ENCODE results near the gene C19orf25. TPM values are rescaled to one million over a fixed set of nuclear protein-coding genes. Genes with fewer than 3 reads are reported as not detected.
A peak's percentile ranks its signal among the peaks of the same experiment; 100 is the strongest.

C19orf25 gene
- 10 to 100 TPM; 40.0 to 51.1 TPM for total RNA-seq
- polyA plus RNA-seq (2013, experiment 1 of 2) = 29.8 TPM
- 25.4 TPM for polyA plus RNA-seq (2013, experiment 2 of 2)
- long read RNA-seq, experiment 1, transcript C19orf25-202 (2 exons, 2,403 nt) = major isoform, 9 of 16 reads
- long read RNA-seq, experiment 1, partial matches to known transcripts = 0 of 16 reads
- long read RNA-seq, experiment 1, other reads (novel, unspliced or antisense) = 1 of 16 reads
- long read RNA-seq, experiment 2, transcript C19orf25-203 (3 exons, 1,837 nt) = major isoform, 49 of 70 reads
- long read RNA-seq, experiment 2, partial matches to known transcripts = 1 of 70 reads
- long read RNA-seq, experiment 2, other reads (novel, unspliced or antisense) = 5 of 70 reads
- long read RNA-seq, experiment 3, transcript C19orf25-202 (2 exons, 2,403 nt) = minor isoform, 36 of 177 reads
- long read RNA-seq, experiment 3, transcript C19orf25-203 (3 exons, 1,837 nt) = major isoform, 105 of 177 reads
- long read RNA-seq, experiment 3, transcript C19orf25-204 (3 exons, 1,265 nt) = minor isoform, 9 of 177 reads
- long read RNA-seq, experiment 3, transcript C19orf25-213 (3 exons, 1,287 nt) = minor isoform, 13 of 177 reads
- long read RNA-seq, experiment 3, partial matches to known transcripts = 0 of 177 reads
- long read RNA-seq, experiment 3, other reads (novel, unspliced or antisense) = 9 of 177 reads
- long read RNA-seq, experiment 4, transcript C19orf25-203 (3 exons, 1,837 nt) = major isoform, 93 of 130 reads
- long read RNA-seq, experiment 4, transcript C19orf25-213 (3 exons, 1,287 nt) = minor isoform, 8 of 130 reads
- long read RNA-seq, experiment 4, transcript C19orf25-204 (3 exons, 1,265 nt) = minor isoform, 9 of 130 reads
- long read RNA-seq, experiment 4, partial matches to known transcripts = 2 of 130 reads
- long read RNA-seq, experiment 4, other reads (novel, unspliced or antisense) = 14 of 130 reads

DNA sequence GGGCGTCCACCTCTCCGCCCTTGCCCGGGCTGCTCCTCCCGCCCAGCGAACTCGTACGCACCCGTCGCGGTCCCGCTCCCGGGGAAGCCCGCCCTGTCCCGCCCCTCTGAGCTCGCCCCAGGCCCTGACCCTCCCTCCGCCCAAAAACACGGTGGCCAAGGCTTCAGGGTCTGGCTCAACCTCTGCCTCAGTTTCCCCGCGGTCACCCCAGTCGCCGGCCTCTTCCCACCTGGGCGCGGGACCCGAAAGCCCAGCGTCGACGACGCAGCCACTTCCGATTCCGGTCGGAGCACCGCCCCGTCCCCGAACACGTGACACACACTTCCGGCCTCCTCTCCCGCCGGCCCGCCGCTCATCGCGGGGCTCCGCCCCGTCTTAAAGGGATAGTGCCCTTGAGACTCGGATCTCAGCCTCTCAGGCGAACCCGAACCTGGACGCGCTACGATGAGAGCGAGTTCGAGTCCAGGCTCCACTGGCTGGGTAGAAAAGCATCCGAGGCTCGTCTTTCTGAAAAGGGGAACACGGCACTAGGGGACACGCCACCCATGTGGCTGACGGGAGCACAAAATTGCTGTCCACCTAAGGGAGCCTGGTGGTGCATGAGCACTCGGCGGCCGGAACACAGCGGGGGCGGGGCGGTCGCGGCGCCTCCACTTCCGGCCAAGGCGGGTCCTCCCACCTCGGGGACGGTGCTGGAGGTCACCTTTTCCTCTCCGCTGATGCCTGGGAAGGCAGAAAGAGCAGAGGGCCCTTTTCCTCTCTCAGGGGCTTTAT lies at the start of gene C19orf25:
TSS of gene C19orf25 (minus strand) at position 282 of the 774 bp plus-strand sequence. CDS start 312 bp downstream, outside the sequence.
- H3K36me3 Mint-ChIP-seq (ENCODE audit: low read depth) = peaks cover 8% of the 10 kb centered on the region
- H3K4me3 ChIP-seq (ENCODE audit: low read length) = peak within 1 kb of the TSS; percentile 90
- H3K27ac ChIP-seq (ENCODE audit: low read depth, low read length) = peak within 1 kb of the TSS; percentile 71
- H3K9ac ChIP-seq (ENCODE audit: extremely low read depth, low read length, poor library complexity, severe bottlenecking) = peak within 1 kb of the TSS; percentile 67
- H3K27me3 Mint-ChIP-seq (ENCODE audit: insufficient read depth) = peaks cover 2% of the 10 kb centered on the region
- H3K9me3 ChIP-seq (ENCODE audit: control insufficient read depth, low read length) = no peaks in the 10 kb centered on the region
- TF ChIP-seq, protein P1, sequence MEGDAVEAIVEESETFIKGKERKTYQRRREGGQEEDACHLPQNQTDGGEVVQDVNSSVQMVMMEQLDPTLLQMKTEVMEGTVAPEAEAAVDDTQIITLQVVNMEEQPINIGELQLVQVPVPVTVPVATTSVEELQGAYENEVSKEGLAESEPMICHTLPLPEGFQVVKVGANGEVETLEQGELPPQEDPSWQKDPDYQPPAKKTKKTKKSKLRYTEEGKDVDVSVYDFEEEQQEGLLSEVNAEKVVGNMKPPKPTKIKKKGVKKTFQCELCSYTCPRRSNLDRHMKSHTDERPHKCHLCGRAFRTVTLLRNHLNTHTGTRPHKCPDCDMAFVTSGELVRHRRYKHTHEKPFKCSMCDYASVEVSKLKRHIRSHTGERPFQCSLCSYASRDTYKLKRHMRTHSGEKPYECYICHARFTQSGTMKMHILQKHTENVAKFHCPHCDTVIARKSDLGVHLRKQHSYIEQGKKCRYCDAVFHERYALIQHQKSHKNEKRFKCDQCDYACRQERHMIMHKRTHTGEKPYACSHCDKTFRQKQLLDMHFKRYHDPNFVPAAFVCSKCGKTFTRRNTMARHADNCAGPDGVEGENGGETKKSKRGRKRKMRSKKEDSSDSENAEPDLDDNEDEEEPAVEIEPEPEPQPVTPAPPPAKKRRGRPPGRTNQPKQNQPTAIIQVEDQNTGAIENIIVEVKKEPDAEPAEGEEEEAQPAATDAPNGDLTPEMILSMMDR (conservative IDR thresholded peaks at IDR 0.05) = no peak
- no peaks in the 10 kb centered on the region for H3K9me3 Mint-ChIP-seq
- H3K36me3 ChIP-seq (ENCODE audit: control insufficient read depth, insufficient read depth, low read length) = peaks cover 21% of the 10 kb centered on the region
- peak within 1 kb of the TSS; percentile 90 for H3K4me3 Mint-ChIP-seq
- no peaks in the 10 kb centered on the region for H3K27me3 ChIP-seq (ENCODE audit: control insufficient read depth, insufficient read depth, low read length, poor library complexity, severe bottlenecking)
- DNase-seq = peak; percentile 97
- no peaks in the 10 kb centered on the region for H3K4me1 ChIP-seq (ENCODE audit: control insufficient read depth, insufficient read depth, low read length)
- 1 to 6% methylated on average over 42 to 71 of the region's 71 CpGs for WGBS, 2 experiments (ENCODE audit: insufficient coverage in 1 of 2, insufficient read length in 1 of 2)
- H3K4me1 Mint-ChIP-seq = no peaks in the 10 kb centered on the region
- peak within 1 kb of the TSS; percentile 97 for H3K27ac Mint-ChIP-seq

DNA sequence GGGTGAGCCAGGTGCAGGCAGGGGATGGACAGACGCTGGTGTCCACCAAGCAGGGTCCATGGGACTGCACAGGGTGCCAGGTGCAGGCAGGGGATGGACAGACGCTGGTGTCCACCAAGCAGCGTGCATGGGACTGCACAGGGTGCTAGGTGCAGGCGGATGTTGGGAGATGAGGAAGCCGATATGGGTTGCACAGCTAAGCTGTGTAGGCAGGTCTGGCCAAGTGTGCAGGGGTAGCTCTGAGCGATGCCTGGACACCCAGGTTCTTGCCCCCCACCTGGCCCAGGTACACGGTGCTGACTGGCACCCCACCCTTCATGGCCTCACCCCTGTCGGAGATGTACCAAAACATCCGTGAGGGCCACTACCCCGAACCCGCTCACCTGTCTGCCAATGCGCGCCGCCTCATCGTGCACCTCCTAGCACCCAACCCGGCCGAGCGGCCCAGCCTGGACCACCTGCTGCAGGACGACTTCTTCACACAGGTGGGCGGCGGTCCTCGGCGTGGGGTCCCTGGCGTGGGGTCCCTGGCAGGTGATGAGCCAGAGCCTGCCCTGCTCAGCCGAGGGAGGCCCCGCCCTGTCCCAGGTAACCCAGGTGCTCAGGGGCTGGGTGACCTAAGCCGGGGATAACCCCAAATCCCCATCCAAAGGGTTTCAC lies 48.8 kb upstream of the C19orf25 start:
- Mint-ChIP-seq H3K36me3 (ENCODE audit: low read depth) (no peaks in the 10 kb centered on the region), H3K4me1 (peaks cover 3% of the 10 kb centered on the region), H3K27ac (no peak overlapping the region), H3K4me3 (no peak overlapping the region), H3K9me3 (no peaks in the 10 kb centered on the region), H3K27me3 (ENCODE audit: insufficient read depth) (peaks cover 45% of the 10 kb centered on the region)
- H3K27ac ChIP-seq (ENCODE audit: low read depth, low read length) = no peak overlapping the region
- no peak overlapping the region for H3K9ac ChIP-seq (ENCODE audit: extremely low read depth, low read length, poor library complexity, severe bottlenecking)
- H3K27me3 ChIP-seq (ENCODE audit: control insufficient read depth, insufficient read depth, low read length, poor library complexity, severe bottlenecking) = peaks cover 38% of the 10 kb centered on the region
- no peaks in the 10 kb centered on the region for H3K4me1 ChIP-seq (ENCODE audit: control insufficient read depth, insufficient read depth, low read length)
- H3K36me3 ChIP-seq (ENCODE audit: control insufficient read depth, insufficient read depth, low read length) = no peaks in the 10 kb centered on the region
- 85 to 93% methylated on average over 15 to 27 of the region's 27 CpGs for WGBS, 2 experiments (ENCODE audit: insufficient coverage in 1 of 2, insufficient read length in 1 of 2)
- H3K9me3 ChIP-seq (ENCODE audit: control insufficient read depth, low read length) = no peaks in the 10 kb centered on the region
- no peak overlapping the region for H3K4me3 ChIP-seq (ENCODE audit: low read length)
- DNase-seq = no peak
- TF ChIP-seq, protein P1 (conservative IDR thresholded peaks at IDR 0.05) = no peak

Data from endodermal cell (in vitro differentiated cells).